B cell (primary cell): Measurements from ENCODE around the gene HS3ST3B1. TPM values are rescaled to one million over a fixed set of nuclear protein-coding genes. Genes with fewer than 3 reads are reported as not detected.

ENCODE experiments used
- ATAC-seq: fragments of 200-7000 bp; cut with Tn5 transposase; one replicate; pipeline ENCODE4 v1.10.0; 2021; ENCODE audit warnings: low read depth, mild to moderate bottlenecking, moderate number of reproducible peaks, moderate library complexity
- CTCF ChIA-PET: fragments of 350-600 bp; sonication (Branson Sonifier 250); formaldehyde crosslinking; loops from one replicate; lab custom pipeline; 2021; ENCODE audit warnings: antibody characterized with exemption, inconsistent platforms; lab: Charles Lee
- POLR2A ChIA-PET: fragments of 350-600 bp; sonication (Branson Sonifier 250); formaldehyde crosslinking; loops from one replicate; lab custom pipeline; 2021; ENCODE audit warnings: antibody characterized with exemption; lab: Charles Lee
- DNase-seq: peaks from one replicate; pipeline ENCODE4 v3.0.0; 2013
- H2AFZ ChIP-seq: 2 replicates; pipeline ENCODE4 v1.6.1; 2012; ENCODE audit warnings: mild to moderate bottlenecking, low read depth, low read length; ENCODE audit not compliant: insufficient read depth, poor library complexity, severe bottlenecking
- H3K27ac ChIP-seq, 2 donors: 1 replicate in 1 of 2; 2 replicates in 1 of 2; pipeline ENCODE4 v1.5.1; 2012 to 2013; ENCODE audit warnings: low read length in 2 of 2, mild to moderate bottlenecking in 2 of 2, moderate library complexity in 1 of 2
- H3K27me3 ChIP-seq, 4 experiments: fragments of 200-600 bp in 1 of 4; sonication (generic) in 1 of 4; replicated peaks in 1 of 4; 1 replicate in 2 of 4; 2 replicates in 2 of 4; pipeline versions ENCODE4 v1.6.1 to v1.7.0; 2013 to 2016; ENCODE audit warnings: low read length in 3 of 4, mild to moderate bottlenecking in 2 of 4, mixed read lengths in 1 of 4, moderate library complexity in 1 of 4; ENCODE audit not compliant: insufficient read depth in 4 of 4, control insufficient read depth in 3 of 4; ENCODE audit errors: control extremely low read depth in 1 of 4
- H3K36me3 ChIP-seq, 2 experiments: replicated peaks in 1 of 2; 1 replicate in 1 of 2; 2 replicates in 1 of 2; pipeline versions ENCODE4 v1.6.1 to v1.7.1; 2013; ENCODE audit warnings: low read length in 1 of 2; ENCODE audit not compliant: insufficient read depth in 2 of 2, control insufficient read depth in 1 of 2; ENCODE audit errors: control extremely low read depth in 1 of 2, extremely low read depth in 1 of 2
- H3K4me1 ChIP-seq, 2 donors: fragments of 200-600 bp in 1 of 2; sonication (generic) in 1 of 2; 1 replicate in 1 of 2; 2 replicates in 1 of 2; pipeline versions ENCODE4 v1.5.1 to v1.6.1; 2013 to 2017; ENCODE audit warnings: low read length in 2 of 2; ENCODE audit not compliant: control insufficient read depth in 2 of 2, insufficient read depth in 2 of 2
- H3K4me2 ChIP-seq: replicated peaks from 2 replicates; pipeline ENCODE3; 2012; ENCODE audit warnings: mild to moderate bottlenecking, low read depth, low read length; ENCODE audit not compliant: poor library complexity, severe bottlenecking
- H3K4me3 ChIP-seq, 5 experiments: fragments of 200-600 bp in 1 of 5; sonication (generic) in 1 of 5; 1 replicate in 3 of 5; 2 replicates in 2 of 5; pipeline versions ENCODE4 v1.5.1 to v1.7.0; 2011 to 2016; ENCODE audit warnings: low read length in 4 of 5, mild to moderate bottlenecking in 4 of 5, low read depth in 2 of 5, control low read depth in 1 of 5, moderate library complexity in 1 of 5; ENCODE audit not compliant: insufficient read depth in 1 of 5; ENCODE audit errors: control extremely low read depth in 1 of 5, extremely low read depth in 1 of 5
- H3K79me2 ChIP-seq: fragments of 200-600 bp; sonication (generic); one replicate; pipeline ENCODE4 v1.6.0; 2016; ENCODE audit warnings: low read length; ENCODE audit not compliant: control insufficient read depth, insufficient read depth
- H3K9ac ChIP-seq: fragments of 200-600 bp; sonication (generic); 2 replicates; pipeline ENCODE4 v1.6.1; 2017; ENCODE audit warnings: mild to moderate bottlenecking, low read length, moderate library complexity
- H3K9me3 ChIP-seq, 3 donors: one replicate each; pipeline versions ENCODE4 v1.6.1 to v1.7.1; 2013; ENCODE audit warnings: low read length in 2 of 3; ENCODE audit not compliant: control insufficient read depth in 2 of 3, insufficient read depth in 1 of 3; ENCODE audit errors: control extremely low read depth in 1 of 3
- H4K20me1 ChIP-seq: 2 replicates; pipeline ENCODE4 v1.6.0; 2012; ENCODE audit warnings: mild to moderate bottlenecking, low read length; ENCODE audit not compliant: insufficient read depth, control insufficient read depth, poor library complexity, severe bottlenecking
- H3K27ac Mint-ChIP-seq: one replicate; pipeline ENCODE4 v1.8.0; 2021; ENCODE audit warnings: mixed read lengths
- H3K27me3 Mint-ChIP-seq: one replicate; pipeline ENCODE4 v1.8.0; 2021; ENCODE audit warnings: mixed read lengths
- H3K4me1 Mint-ChIP-seq: one replicate; pipeline ENCODE4 v1.8.0; 2021; ENCODE audit warnings: mixed read lengths
- H3K4me3 Mint-ChIP-seq: one replicate; pipeline ENCODE4 v1.8.0; 2021; ENCODE audit warnings: mixed read lengths
- H3K9me3 Mint-ChIP-seq: one replicate; pipeline ENCODE4 v1.8.0; 2022; ENCODE audit warnings: mixed read lengths; ENCODE audit not compliant: insufficient read depth
- EZH2 ChIP-seq: IDR thresholded peaks from 2 replicates; pipeline ENCODE4 v1.6.1; 2012; ENCODE audit warnings: borderline replicate concordance, low read depth, mild to moderate bottlenecking, moderate library complexity, low read length; ENCODE audit not compliant: insufficient read depth, poor library complexity, severe bottlenecking
- WGBS: methylation state at CpG from one replicate; pipeline ENCODE4 v1.1.5; 2013; ENCODE audit warnings: missing lambda C conversion rate; ENCODE audit not compliant: insufficient coverage; 5-methylcytosine and 5-hydroxymethylcytosine counted together
- intact Hi-C: fragments of 100-400 bp; cut with micrococcal nuclease; formaldehyde crosslinking; loops from one replicate; pipeline ENCODE4 v1.10.0; 2022
- polyA plus RNA-seq: library from polyadenylated mRNA; depleted of rRNA; stranded (reverse); fragments of >200 nt; gene quantifications from 2 replicates; pipeline ENCODE4 v1.2.3, GENCODE V29; 2012
- total RNA-seq, 2 donors: library from RNA; stranded (reverse); fragments of 120-200 nt in 1 of 2; gene quantifications; 1 replicate in 1 of 2; 2 replicates in 1 of 2; pipeline versions ENCODE4 v1.2.3 to v1.2.4, GENCODE V29; 2013 to 2022
- TF ChIP-seq, protein P1 (sequence below): fragments of 200-600 bp; IDR thresholded peaks from one replicate; pipeline ENCODE4 v1.8.0; 2022; ENCODE audit warnings: antibody characterized with exemption, mild to moderate bottlenecking

Gene HS3ST3B1
- total and polyA plus RNA-seq, 2 donors (not counting 1 experiment from before 2014, with no cell fraction given), result 0.75 to 8.4 TPM

GRCh38 chr17:14270508-14270907, 30.4 kb upstream of the HS3ST3B1 start:
- ATAC-seq (no peak), DNase-seq (no peak)
- H4K20me1 ChIP-seq, result no peaks in the 10 kb centered on the region
- Mint-ChIP-seq H3K27ac (no peak overlapping the region), H3K4me3 (no peak overlapping the region), H3K27me3 (peaks cover 20% of the 10 kb centered on the region), H3K9me3 (peaks cover 2% of the 10 kb centered on the region), H3K4me1 (no peaks in the 10 kb centered on the region)
- no peak overlapping the region for H2AFZ ChIP-seq
- no peak overlapping the region for H3K4me2 ChIP-seq
- no peaks in the 10 kb centered on the region for H3K36me3 ChIP-seq
- no peaks in the 10 kb centered on the region for H3K4me1 ChIP-seq
- H3K9me3 ChIP-seq, result peaks cover 0 to 3% (median 2%) of the 10 kb centered on the region in 3 donors
- H3K79me2 ChIP-seq, result no peaks in the 10 kb centered on the region
- H3K27ac ChIP-seq, result no peak overlapping the region
- ChIA-PET POLR2A (no interaction called here), CTCF (interaction anchor here (3.8 kb wide), 1 partner anchor 656 kb away, joined by 16 read pairs; no protein-coding TSS in a partner anchor)
- 100% methylated on average over 1 of the region's 2 CpGs for WGBS
- no peak overlapping the region for H3K4me3 ChIP-seq
- intact Hi-C loops, result no loop called here
- no peak overlapping the region for H3K9ac ChIP-seq
- H3K27me3 ChIP-seq, result peaks cover 0 to 3% (median 0%) of the 10 kb centered on the region in 4 experiments
- TF ChIP-seq, protein P1, sequence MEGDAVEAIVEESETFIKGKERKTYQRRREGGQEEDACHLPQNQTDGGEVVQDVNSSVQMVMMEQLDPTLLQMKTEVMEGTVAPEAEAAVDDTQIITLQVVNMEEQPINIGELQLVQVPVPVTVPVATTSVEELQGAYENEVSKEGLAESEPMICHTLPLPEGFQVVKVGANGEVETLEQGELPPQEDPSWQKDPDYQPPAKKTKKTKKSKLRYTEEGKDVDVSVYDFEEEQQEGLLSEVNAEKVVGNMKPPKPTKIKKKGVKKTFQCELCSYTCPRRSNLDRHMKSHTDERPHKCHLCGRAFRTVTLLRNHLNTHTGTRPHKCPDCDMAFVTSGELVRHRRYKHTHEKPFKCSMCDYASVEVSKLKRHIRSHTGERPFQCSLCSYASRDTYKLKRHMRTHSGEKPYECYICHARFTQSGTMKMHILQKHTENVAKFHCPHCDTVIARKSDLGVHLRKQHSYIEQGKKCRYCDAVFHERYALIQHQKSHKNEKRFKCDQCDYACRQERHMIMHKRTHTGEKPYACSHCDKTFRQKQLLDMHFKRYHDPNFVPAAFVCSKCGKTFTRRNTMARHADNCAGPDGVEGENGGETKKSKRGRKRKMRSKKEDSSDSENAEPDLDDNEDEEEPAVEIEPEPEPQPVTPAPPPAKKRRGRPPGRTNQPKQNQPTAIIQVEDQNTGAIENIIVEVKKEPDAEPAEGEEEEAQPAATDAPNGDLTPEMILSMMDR, result no peak
- TF ChIP-seq EZH2, result no peak

DNA sequence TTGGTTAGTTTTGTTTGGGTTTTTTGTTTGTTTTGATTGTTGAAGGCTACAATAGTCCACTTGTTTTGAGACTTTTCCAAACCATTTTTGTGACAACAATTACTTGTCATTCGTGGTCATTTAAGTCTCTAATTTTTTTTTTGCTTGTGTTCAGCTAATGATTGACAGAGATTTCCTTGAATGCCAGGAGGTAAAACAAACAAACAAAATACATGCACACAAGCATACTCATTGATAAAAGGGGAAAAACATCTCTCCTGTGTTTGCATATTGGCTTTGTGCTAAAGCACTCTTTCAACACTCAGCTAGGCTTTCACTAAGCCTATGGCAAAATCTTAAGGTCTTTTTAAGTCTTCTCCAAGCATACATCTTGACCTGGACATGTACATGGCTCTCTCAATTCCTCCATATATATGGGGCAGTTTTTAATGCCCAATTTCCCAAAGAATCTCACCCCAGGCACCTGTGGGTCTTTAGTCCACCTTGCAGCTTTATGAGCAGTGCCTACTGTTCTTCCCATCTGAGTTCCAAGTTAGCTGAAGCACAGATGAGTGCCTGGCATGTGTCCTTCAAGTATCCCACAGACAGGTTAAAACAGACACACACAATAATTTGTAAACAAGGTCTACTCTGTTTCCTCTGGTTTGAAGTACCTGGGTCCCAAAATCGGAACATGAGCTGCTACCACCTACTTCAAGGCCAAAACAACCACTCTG, 24.2 kb upstream of the HS3ST3B1 start:
- peaks cover 0 to 11% (median 2%) of the 10 kb centered on the region in 4 experiments for H3K27me3 ChIP-seq
- H3K36me3 ChIP-seq, result no peaks in the 10 kb centered on the region
- no peak overlapping the region for H3K9ac ChIP-seq
- TF ChIP-seq EZH2, result no peak
- TF ChIP-seq, protein P1, result no peak
- ChIA-PET POLR2A (interaction anchor here (0.6 kb wide), 1 partner anchor 22 kb away, joined by 4 read pairs; no protein-coding TSS in a partner anchor), CTCF (no interaction called here)
- WGBS, result no CpG with 5 or more reads among the region's 2 CpGs
- no peak overlapping the region for H2AFZ ChIP-seq
- no peak overlapping the region for H3K27ac ChIP-seq
- Mint-ChIP-seq H3K27me3 (peaks cover 52% of the 10 kb centered on the region), H3K4me3 (no peak overlapping the region), H3K4me1 (no peaks in the 10 kb centered on the region), H3K9me3 (peaks cover 2% of the 10 kb centered on the region), H3K27ac (no peak overlapping the region)
- no peaks in the 10 kb centered on the region for H3K4me1 ChIP-seq
- DNase-seq, result no peak
- intact Hi-C loops, result no loop called here
- no peak overlapping the region for H3K4me3 ChIP-seq
- H4K20me1 ChIP-seq, result no peaks in the 10 kb centered on the region
- H3K9me3 ChIP-seq, result peaks cover 0 to 3% (median 2%) of the 10 kb centered on the region in 3 donors
- no peak overlapping the region for H3K4me2 ChIP-seq
- ATAC-seq, result no peak
- no peaks in the 10 kb centered on the region for H3K79me2 ChIP-seq
